HFFc6 (cell line): ENCODE results near the gene VRTN. TPM values are rescaled to one million over a fixed set of nuclear protein-coding genes. Genes with fewer than 3 reads are reported as not detected.
"Not testable (repeated sequence)": the region's sequence is repeated elsewhere in the genome, so short reads cannot be mapped to it uniquely, and the experiment has no call there.

Experiments
- DNase-seq: peaks from one replicate; pipeline ENCODE4 v3.0.0-alpha.2; 2018
- H3K27ac Mint-ChIP-seq: 2 replicates; pipeline ENCODE4 v1.8.0; 2020; ENCODE audit warnings: mild to moderate bottlenecking, mixed read lengths
- H3K27me3 Mint-ChIP-seq: 2 replicates; pipeline ENCODE4 v1.8.0; 2021; ENCODE audit warnings: mild to moderate bottlenecking, moderate library complexity, mixed read lengths; ENCODE audit not compliant: insufficient read depth
- H3K36me3 Mint-ChIP-seq: 2 replicates; pipeline ENCODE4 v1.8.0; 2021; ENCODE audit warnings: low read depth, mixed read lengths
- H3K4me1 Mint-ChIP-seq: 2 replicates; pipeline ENCODE4 v1.8.0; 2020; ENCODE audit warnings: low read depth, mixed read lengths
- H3K4me3 Mint-ChIP-seq: 2 replicates; pipeline ENCODE4 v1.8.0; 2020; ENCODE audit warnings: mild to moderate bottlenecking, moderate library complexity, mixed read lengths
- H3K9me3 Mint-ChIP-seq: 2 replicates; pipeline ENCODE4 v1.8.0; 2020; ENCODE audit warnings: mild to moderate bottlenecking, mixed read lengths
- total RNA-seq, 6 experiments: library from RNA; stranded (reverse); fragmentation: NEBNext Ultra II Directional; extraction: Animal tissue kit (Norgen Biotek cat#: 25700); gene quantifications; 2 replicates in 1 of 6; 3 replicates in 5 of 6; pipeline ENCODE4 v1.2.3, GENCODE V29; 2021
- TF ChIP-seq, protein P1 (sequence below): fragments of 200-600 bp; sonication (generic); IDR thresholded peaks from 2 replicates; pipeline ENCODE4 v1.5.0; 2021; ENCODE audit warnings: antibody characterized with exemption, mild to moderate bottlenecking

The VRTN gene
- total RNA-seq, 6 experiments from 2014 or later = not detected

DNA sequence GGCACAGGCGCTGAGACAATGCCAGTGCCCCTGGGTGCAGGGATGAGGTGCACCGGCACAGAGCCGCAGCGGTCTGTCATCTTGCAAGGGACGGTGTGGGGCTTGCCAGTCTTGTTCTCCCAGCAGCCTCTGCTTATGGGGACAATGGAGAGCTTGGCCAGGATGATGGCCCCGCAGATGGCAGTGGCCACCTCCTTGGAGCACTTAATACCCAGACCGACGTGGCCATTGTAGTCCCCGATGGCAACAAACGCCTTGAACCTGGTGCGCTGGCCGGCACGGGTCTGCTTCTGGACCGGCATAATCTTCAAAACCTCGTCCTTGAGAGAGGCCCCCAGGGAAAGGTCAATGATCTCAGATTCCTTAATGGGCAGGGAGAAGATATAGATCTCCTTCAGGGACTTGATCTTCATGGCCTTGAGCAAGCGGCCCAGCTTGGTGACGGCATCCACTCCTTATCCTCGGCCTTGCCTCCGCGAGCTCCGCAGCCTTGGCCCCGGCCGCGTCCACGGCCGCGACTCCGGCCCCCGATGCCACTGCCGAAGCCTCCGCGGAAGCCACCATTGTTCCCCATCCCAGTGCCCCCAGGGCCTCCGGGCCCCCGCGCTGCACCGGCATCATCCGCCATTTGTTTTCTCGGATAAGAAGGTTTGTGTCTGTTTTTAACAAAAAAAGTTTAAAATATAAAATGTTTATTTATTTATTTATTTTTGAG, 29.9 kb downstream of the VRTN start:
- no peak overlapping the region for H3K27ac Mint-ChIP-seq
- H3K4me1 Mint-ChIP-seq = 0 out of 2 replicates have a peak, but pooled peaks cover 7% of the 10 kb centered on the region
- no peaks in the 10 kb centered on the region for H3K36me3 Mint-ChIP-seq
- H3K4me3 Mint-ChIP-seq = no peak overlapping the region
- TF ChIP-seq, protein P1, sequence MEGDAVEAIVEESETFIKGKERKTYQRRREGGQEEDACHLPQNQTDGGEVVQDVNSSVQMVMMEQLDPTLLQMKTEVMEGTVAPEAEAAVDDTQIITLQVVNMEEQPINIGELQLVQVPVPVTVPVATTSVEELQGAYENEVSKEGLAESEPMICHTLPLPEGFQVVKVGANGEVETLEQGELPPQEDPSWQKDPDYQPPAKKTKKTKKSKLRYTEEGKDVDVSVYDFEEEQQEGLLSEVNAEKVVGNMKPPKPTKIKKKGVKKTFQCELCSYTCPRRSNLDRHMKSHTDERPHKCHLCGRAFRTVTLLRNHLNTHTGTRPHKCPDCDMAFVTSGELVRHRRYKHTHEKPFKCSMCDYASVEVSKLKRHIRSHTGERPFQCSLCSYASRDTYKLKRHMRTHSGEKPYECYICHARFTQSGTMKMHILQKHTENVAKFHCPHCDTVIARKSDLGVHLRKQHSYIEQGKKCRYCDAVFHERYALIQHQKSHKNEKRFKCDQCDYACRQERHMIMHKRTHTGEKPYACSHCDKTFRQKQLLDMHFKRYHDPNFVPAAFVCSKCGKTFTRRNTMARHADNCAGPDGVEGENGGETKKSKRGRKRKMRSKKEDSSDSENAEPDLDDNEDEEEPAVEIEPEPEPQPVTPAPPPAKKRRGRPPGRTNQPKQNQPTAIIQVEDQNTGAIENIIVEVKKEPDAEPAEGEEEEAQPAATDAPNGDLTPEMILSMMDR = no peak
- no peaks in the 10 kb centered on the region for H3K9me3 Mint-ChIP-seq
- no peak for DNase-seq
- peaks cover 30% of the 10 kb centered on the region for H3K27me3 Mint-ChIP-seq

DNA sequence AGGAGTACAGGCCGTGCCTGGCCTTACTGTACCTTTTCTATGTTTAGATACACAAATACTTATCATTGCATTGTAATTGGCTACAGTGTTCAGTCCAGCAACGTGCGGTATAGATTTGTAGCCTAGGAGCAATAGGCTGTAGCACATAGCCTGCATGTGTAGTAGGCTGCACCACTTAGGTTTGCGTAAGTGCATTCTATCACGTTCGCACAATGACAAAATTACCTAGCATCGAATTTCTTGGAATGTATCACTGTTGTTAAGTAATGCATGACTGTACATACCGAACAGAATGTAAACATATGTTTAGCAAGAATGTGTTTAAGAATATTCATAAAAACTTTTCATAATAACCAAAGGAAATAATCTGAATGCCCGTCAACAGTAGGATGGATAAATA, 31.9 kb downstream of the VRTN start:
- TF ChIP-seq, protein P1 = no peak
- Mint-ChIP-seq H3K27me3 (peaks cover 32% of the 10 kb centered on the region), H3K4me1 (no peaks in the 10 kb centered on the region), H3K27ac (no peak overlapping the region), H3K4me3 (no peak overlapping the region), H3K36me3 (no peaks in the 10 kb centered on the region), H3K9me3 (no peaks in the 10 kb centered on the region)
- DNase-seq = no peak

DNA sequence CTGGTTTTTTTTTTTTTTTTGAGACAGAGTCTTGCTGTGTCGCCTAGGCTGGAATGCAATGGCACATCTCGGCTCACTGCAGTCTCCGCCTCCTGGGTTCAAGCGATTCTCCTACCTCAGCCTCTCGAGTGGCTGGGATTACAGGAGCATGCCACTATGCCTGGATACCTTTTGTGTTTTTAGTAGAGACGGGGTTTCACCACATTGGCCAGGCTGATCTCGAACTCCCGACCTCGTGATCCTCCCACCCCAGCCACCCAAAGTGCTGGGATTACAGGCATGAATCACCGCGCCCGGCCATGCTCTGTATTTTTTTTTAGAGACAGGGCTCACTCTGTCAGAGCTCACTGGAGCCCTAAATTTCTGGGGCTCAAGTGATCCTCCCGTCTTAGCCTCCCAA, 32.6 kb downstream of the VRTN start:
- no peak for DNase-seq
- H3K27me3 Mint-ChIP-seq = peaks cover 26% of the 10 kb centered on the region
- H3K4me1 Mint-ChIP-seq = no peaks in the 10 kb centered on the region
- TF ChIP-seq, protein P1 = no peak
- H3K9me3 Mint-ChIP-seq = no peaks in the 10 kb centered on the region
- H3K27ac Mint-ChIP-seq = no peak overlapping the region
- H3K4me3 Mint-ChIP-seq = no peak overlapping the region
- H3K36me3 Mint-ChIP-seq = no peaks in the 10 kb centered on the region

DNA sequence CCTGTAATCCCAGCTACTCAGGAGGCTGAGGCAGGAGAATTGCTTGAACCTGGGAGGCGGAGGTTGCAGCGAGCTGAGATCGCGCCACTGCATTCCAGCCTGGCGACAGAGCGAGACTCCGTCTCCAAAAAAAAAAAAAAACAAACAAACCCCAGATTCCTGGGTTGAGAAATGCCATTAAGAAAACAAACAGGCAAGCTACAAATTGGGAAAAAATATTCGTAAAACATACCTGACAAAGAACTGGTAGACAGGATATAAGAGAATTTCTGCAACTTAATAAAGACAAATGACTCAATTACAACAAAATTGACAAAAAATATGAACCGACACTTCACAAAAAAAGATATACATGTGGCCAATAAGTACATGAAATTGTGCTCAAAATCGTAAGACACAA, 33.3 kb downstream of the VRTN start:
- H3K4me1 Mint-ChIP-seq, H3K27ac Mint-ChIP-seq, H3K4me3 Mint-ChIP-seq, H3K36me3 Mint-ChIP-seq, DNase-seq, H3K9me3 Mint-ChIP-seq: not testable (repeated sequence)
- peaks cover 25% of the 10 kb centered on the region for H3K27me3 Mint-ChIP-seq

DNA sequence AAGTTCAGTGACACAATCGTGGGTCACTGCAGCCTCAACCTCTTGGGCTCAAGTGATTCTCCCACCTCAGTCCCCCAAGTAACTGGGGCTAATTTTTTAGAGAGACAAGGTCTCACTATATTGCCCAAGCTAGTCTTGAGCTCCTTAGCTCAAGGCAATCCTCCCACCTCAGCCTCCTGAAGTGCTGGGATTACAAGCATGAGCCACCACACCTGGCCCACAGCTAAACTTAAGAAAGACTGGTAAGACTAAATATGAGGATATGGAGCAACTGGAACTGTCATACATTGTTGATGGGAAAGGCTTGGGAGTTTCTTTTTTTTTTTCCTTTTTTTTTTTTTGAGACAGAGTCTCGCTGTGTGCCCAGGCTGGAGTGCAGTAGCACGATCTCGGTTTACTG, 34.0 kb downstream of the VRTN start:
- H3K27ac Mint-ChIP-seq = no peak overlapping the region

DNA sequence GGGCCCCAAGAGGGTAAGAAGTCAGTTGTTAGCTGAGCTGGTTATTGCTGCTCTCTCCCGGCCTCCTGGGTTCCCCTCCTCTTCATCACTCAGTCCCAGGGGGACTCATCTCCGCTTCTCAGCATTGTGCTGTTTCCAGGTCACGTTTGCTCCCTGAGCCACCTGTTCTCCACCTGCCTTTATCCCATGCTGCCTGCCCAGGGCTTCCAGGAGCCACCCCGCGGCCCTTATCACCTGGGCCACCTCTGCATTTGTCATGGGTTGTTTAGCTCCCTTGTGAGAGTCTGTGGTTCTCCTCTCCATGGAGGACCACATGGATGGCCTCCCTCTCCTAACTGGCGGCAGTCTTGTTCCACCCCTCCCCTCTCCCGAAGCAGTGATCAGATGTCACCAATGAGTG, 41.7 kb downstream of the VRTN start:
- H3K36me3 Mint-ChIP-seq = no peaks in the 10 kb centered on the region
- H3K4me1 Mint-ChIP-seq = no peaks in the 10 kb centered on the region
- TF ChIP-seq, protein P1 = no peak
- DNase-seq = no peak
- peaks cover 52% of the 10 kb centered on the region for H3K27me3 Mint-ChIP-seq
- H3K9me3 Mint-ChIP-seq = no peaks in the 10 kb centered on the region
- H3K4me3 Mint-ChIP-seq = no peak overlapping the region
- no peak overlapping the region for H3K27ac Mint-ChIP-seq

More for the DNA sequence above, 34.0 kb downstream of the VRTN start:
- TF ChIP-seq, protein P1 = no peak
- no peak for DNase-seq
- no peaks in the 10 kb centered on the region for H3K4me1 Mint-ChIP-seq
- H3K27me3 Mint-ChIP-seq = peaks cover 25% of the 10 kb centered on the region
- no peaks in the 10 kb centered on the region for H3K36me3 Mint-ChIP-seq
- H3K9me3 Mint-ChIP-seq = no peaks in the 10 kb centered on the region
- no peak overlapping the region for H3K4me3 Mint-ChIP-seq

DNA sequence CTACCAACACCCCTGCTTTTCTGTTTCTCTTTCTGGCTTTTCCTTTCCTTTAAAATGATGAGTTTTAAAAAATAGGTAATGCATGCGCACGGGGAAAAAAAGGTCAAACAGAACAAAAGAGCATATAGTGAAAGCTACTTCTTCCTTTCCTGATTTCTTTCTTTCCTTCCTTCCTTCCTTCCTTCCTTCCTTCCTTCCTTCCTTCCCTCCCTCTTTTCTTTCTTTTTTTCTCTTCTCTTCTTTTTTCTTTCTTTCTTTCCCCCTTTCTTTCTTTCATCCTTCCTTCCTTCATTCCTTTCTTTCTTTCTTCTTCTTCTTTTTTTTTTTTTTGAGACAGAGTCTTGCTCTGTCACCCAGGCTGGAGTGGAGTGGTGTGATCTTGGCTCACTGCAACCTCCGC, 42.2 kb downstream of the VRTN start:
- peaks cover 57% of the 10 kb centered on the region for H3K27me3 Mint-ChIP-seq
- not testable (repeated sequence) for H3K4me3 Mint-ChIP-seq, H3K9me3 Mint-ChIP-seq, DNase-seq, H3K36me3 Mint-ChIP-seq, H3K4me1 Mint-ChIP-seq, H3K27ac Mint-ChIP-seq
